IPS-NIHi7 (cell line): ENCODE data around the gene SLC25A47.

Source experiments
- DNase-seq: peaks from one replicate; pipeline ENCODE4 v3.0.0; 2012; ENCODE audit warnings: mixed read lengths; ENCODE audit errors: extremely low spot score

Gene SLC25A47

GRCh38 chr14:100346306-100347091, 23.4 kb downstream of the SLC25A47 start:
- DNase-seq: no peak

- DNase-seq: no peak
These were observed 25.2 kb downstream of the SLC25A47 start for GRCh38 chr14:100348253-100348729.

GRCh38 chr14:100348784-100349685, 25.9 kb downstream of the SLC25A47 start:
- no peak for DNase-seq

- no peak for DNase-seq
These were observed 27.3 kb downstream of the SLC25A47 start for GRCh38 chr14:100350276-100350926.

GRCh38 chr14:100350986-100351385, 27.8 kb downstream of the SLC25A47 start:
- no peak for DNase-seq

GRCh38 chr14:100358396-100358795, 35.3 kb downstream of the SLC25A47 start:
- DNase-seq: no peak

- DNase-seq: no peak
These were observed 36.0 kb downstream of the SLC25A47 start for GRCh38 chr14:100359111-100359510.

- DNase-seq: no peak
These were observed 36.7 kb downstream of the SLC25A47 start for GRCh38 chr14:100359881-100360280.

GRCh38 chr14:100361626-100362025, 38.5 kb downstream of the SLC25A47 start:
- DNase-seq: no peak

GRCh38 chr14:100362311-100362927, 39.3 kb downstream of the SLC25A47 start:
- no peak for DNase-seq

- no peak for DNase-seq
These were observed 39.9 kb downstream of the SLC25A47 start for GRCh38 chr14:100363053-100363452.

GRCh38 chr14:100364403-100364802, 41.3 kb downstream of the SLC25A47 start:
- DNase-seq: no peak

GRCh38 chr14:100365741-100366140, 42.6 kb downstream of the SLC25A47 start:
- no peak for DNase-seq

GRCh38 chr14:100369019-100369418, 45.9 kb downstream of the SLC25A47 start:
- DNase-seq: no peak

- no peak for DNase-seq
These were observed 46.9 kb downstream of the SLC25A47 start for GRCh38 chr14:100370003-100370402.

GRCh38 chr14:100371773-100372172, 48.6 kb downstream of the SLC25A47 start:
- DNase-seq: no peak

- no peak for DNase-seq
These were observed 49.4 kb downstream of the SLC25A47 start for GRCh38 chr14:100372357-100373048.

GRCh38 chr14:100374270-100374669, 51.1 kb downstream of the SLC25A47 start:
- no peak for DNase-seq

- DNase-seq: no peak
These were observed 51.7 kb downstream of the SLC25A47 start for GRCh38 chr14:100374876-100375265.

- DNase-seq: no peak
These were observed 52.3 kb downstream of the SLC25A47 start for GRCh38 chr14:100375266-100375962.
